ENCODE measurements around the gene PLA2R1. TPM values are rescaled to one million over a fixed set of nuclear protein-coding genes. Genes with fewer than 3 reads are reported as not detected.

The PLA2R1 gene
- total RNA-seq, 1 experiment from 2014 or later = 8.4 TPM

- no peak overlapping the region for H3K4me3 Mint-ChIP-seq (ENCODE audit: unreplicated experiment)
- CTCF ChIA-PET = interaction anchor here (0.6 to 0.8 kb wide), 3 partner anchors 28 to 202 kb away, joined by 3 to 5 read pairs (median 4); no protein-coding TSS in a partner anchor
- POLR2A ChIA-PET = no interaction called here
- no peaks in the 10 kb centered on the region for H3K9me3 Mint-ChIP-seq (ENCODE audit: unreplicated experiment)
- no TSS peak for BruUV-seq (replicated peaks)
- peaks cover 12% of the 10 kb centered on the region for H3K36me3 Mint-ChIP-seq (ENCODE audit: insufficient read depth, unreplicated experiment)
- DNase-seq (ENCODE audit: unreplicated experiment) = no peak
- H3K27ac Mint-ChIP-seq (ENCODE audit: low read depth, unreplicated experiment) = no peak overlapping the region
- TF ChIP-seq CTCF (IDR thresholded peaks at IDR 0.05; ENCODE audit: unreplicated experiment) = no peak
- H3K27me3 Mint-ChIP-seq (ENCODE audit: insufficient read depth, unreplicated experiment) = no peaks in the 10 kb centered on the region
- no peaks in the 10 kb centered on the region for H3K4me1 Mint-ChIP-seq (ENCODE audit: insufficient read depth, unreplicated experiment)
- intact Hi-C loops (cut with micrococcal nuclease) = no loop called here
These were observed 151.5 kb downstream of the PLA2R1 start for GRCh38 chr2:159910951-159911350.

- peaks cover 12% of the 10 kb centered on the region for H3K36me3 Mint-ChIP-seq (ENCODE audit: insufficient read depth, unreplicated experiment)
- POLR2A ChIA-PET = no interaction called here
These were observed 153.8 kb downstream of the PLA2R1 start for GRCh38 chr2:159908623-159909022.

GRCh38 chr2:159907909-159908308, 154.5 kb downstream of the PLA2R1 start:
- no TSS peak for BruUV-seq (replicated peaks)
- TF ChIP-seq CTCF (IDR thresholded peaks at IDR 0.05; ENCODE audit: unreplicated experiment) = no peak
- H3K27me3 Mint-ChIP-seq (ENCODE audit: insufficient read depth, unreplicated experiment) = no peaks in the 10 kb centered on the region
- ChIA-PET CTCF (no interaction called here), POLR2A (no interaction called here)
- no peak overlapping the region for H3K27ac Mint-ChIP-seq (ENCODE audit: low read depth, unreplicated experiment)
- no peaks in the 10 kb centered on the region for H3K9me3 Mint-ChIP-seq (ENCODE audit: unreplicated experiment)
- peaks cover 12% of the 10 kb centered on the region for H3K36me3 Mint-ChIP-seq (ENCODE audit: insufficient read depth, unreplicated experiment)
- DNase-seq (ENCODE audit: unreplicated experiment) = no peak
- intact Hi-C loops (cut with micrococcal nuclease) = no loop called here
- H3K4me1 Mint-ChIP-seq (ENCODE audit: insufficient read depth, unreplicated experiment) = peaks cover 4% of the 10 kb centered on the region
- H3K4me3 Mint-ChIP-seq (ENCODE audit: unreplicated experiment) = no peak overlapping the region

More at GRCh38 chr2:159908623-159909022, 153.8 kb downstream of the PLA2R1 start:
- DNase-seq (ENCODE audit: unreplicated experiment) = no peak
- H3K27ac Mint-ChIP-seq (ENCODE audit: low read depth, unreplicated experiment) = no peak overlapping the region
- intact Hi-C loops (cut with micrococcal nuclease) = no loop called here
- CTCF ChIA-PET = interaction anchor here (0.7 kb wide), 1 partner anchor 1703 kb away, joined by 3 read pairs; no protein-coding TSS in a partner anchor
- no peak for TF ChIP-seq CTCF (IDR thresholded peaks at IDR 0.05; ENCODE audit: unreplicated experiment)
- no peaks in the 10 kb centered on the region for H3K9me3 Mint-ChIP-seq (ENCODE audit: unreplicated experiment)
- no TSS peak for BruUV-seq (replicated peaks)
- no peak overlapping the region for H3K4me3 Mint-ChIP-seq (ENCODE audit: unreplicated experiment)
- H3K4me1 Mint-ChIP-seq (ENCODE audit: insufficient read depth, unreplicated experiment) = no peaks in the 10 kb centered on the region
- H3K27me3 Mint-ChIP-seq (ENCODE audit: insufficient read depth, unreplicated experiment) = no peaks in the 10 kb centered on the region

GRCh38 chr2:159905926-159906714, 156.3 kb downstream of the PLA2R1 start:
- ChIA-PET POLR2A (no interaction called here), CTCF (interaction anchor here (0.6 to 1.3 kb wide), 3 partner anchors 9 to 62 kb away, joined by 3 to 4 read pairs (median 4); no protein-coding TSS in a partner anchor)
- Mint-ChIP-seq H3K27ac (ENCODE audit: low read depth, unreplicated experiment) (no peak overlapping the region), H3K27me3 (ENCODE audit: insufficient read depth, unreplicated experiment) (no peaks in the 10 kb centered on the region), H3K4me1 (ENCODE audit: insufficient read depth, unreplicated experiment) (peaks cover 4% of the 10 kb centered on the region), H3K36me3 (ENCODE audit: insufficient read depth, unreplicated experiment) (peaks cover 6% of the 10 kb centered on the region), H3K9me3 (ENCODE audit: unreplicated experiment) (no peaks in the 10 kb centered on the region), H3K4me3 (ENCODE audit: unreplicated experiment) (no peak overlapping the region)
- TF ChIP-seq CTCF (IDR thresholded peaks at IDR 0.05; ENCODE audit: unreplicated experiment) = no peak
- intact Hi-C loops (cut with micrococcal nuclease) = no loop called here
- no peak for DNase-seq (ENCODE audit: unreplicated experiment)
- no TSS peak for BruUV-seq (replicated peaks)

All from MCF 10A (cell line).